ENCODE data around the gene FOXN3.
"Not testable (repeated sequence)": the region's sequence is repeated elsewhere in the genome, so short reads cannot be mapped to it uniquely, and the experiment has no call there.

DNA sequence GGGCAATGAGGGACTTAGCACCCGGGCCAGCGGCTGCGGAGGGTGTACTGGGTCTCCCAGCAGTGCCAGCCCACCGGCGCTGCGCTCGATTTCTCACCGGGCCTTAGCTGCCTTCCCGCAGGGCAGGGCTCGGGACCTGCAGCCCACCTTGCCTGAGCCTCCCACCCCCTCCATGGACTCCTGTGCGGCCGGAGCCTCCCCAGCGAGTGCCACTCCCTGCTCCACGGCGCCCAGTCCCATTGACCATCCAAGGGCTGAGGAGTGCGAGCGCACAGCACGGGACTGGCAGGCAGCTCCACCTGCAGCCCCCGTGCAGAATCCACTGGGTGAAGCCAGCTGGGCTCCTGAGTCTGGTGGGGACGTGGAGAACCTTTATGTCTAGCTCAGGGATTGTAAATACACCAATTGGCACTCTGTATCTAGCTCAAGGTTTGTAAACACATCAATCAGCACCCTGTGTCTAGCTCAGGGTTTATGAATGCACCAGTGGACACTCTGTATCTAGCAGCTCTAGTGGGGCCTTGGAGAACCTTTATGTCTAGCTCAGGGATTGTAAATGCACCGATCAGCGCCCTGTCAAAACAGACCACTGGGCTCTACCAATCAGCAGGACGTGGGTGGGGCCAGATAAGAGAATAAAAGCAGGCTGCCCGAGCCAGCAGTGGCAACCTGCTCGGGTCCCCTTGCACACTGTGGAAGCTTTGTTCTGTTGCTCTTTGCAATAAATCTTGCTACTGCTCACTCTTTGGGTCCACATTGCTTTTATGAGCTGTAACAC is 305.1 kb downstream of the FOXN3 start:
- TF ChIP-seq, protein P1, sequence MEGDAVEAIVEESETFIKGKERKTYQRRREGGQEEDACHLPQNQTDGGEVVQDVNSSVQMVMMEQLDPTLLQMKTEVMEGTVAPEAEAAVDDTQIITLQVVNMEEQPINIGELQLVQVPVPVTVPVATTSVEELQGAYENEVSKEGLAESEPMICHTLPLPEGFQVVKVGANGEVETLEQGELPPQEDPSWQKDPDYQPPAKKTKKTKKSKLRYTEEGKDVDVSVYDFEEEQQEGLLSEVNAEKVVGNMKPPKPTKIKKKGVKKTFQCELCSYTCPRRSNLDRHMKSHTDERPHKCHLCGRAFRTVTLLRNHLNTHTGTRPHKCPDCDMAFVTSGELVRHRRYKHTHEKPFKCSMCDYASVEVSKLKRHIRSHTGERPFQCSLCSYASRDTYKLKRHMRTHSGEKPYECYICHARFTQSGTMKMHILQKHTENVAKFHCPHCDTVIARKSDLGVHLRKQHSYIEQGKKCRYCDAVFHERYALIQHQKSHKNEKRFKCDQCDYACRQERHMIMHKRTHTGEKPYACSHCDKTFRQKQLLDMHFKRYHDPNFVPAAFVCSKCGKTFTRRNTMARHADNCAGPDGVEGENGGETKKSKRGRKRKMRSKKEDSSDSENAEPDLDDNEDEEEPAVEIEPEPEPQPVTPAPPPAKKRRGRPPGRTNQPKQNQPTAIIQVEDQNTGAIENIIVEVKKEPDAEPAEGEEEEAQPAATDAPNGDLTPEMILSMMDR (conservative IDR thresholded peaks at IDR 0.05; ENCODE audit: low read length), result not testable (repeated sequence)
- TF ChIP-seq EZH2phosphoT487 (IDR thresholded peaks at IDR 0.05; ENCODE audit: borderline replicate concordance), result not testable (repeated sequence)
